Endothelial cell of umbilical vein (primary cell): ENCODE data around the gene LRRIQ4. TPM values are rescaled to one million over a fixed set of nuclear protein-coding genes. Genes with fewer than 3 reads are reported as not detected.

Source experiments
- BruUV-seq: library from RNA; stranded (reverse); fragments of 400-500 nt; replicated peaks from 2 replicates; lab custom pipeline; 2021; lab: Mats Ljungman, UMichigan
- CTCF ChIA-PET: fragments of 300-600, 350-600 bp; sonication (Branson Sonifier 250); formaldehyde crosslinking; loops from one replicate; lab custom pipeline; 2021; ENCODE audit warnings: antibody characterized with exemption, inconsistent platforms; lab: Charles Lee
- POLR2A ChIA-PET: fragments of 300-600, 350-600 bp; sonication (Branson Sonifier 250); formaldehyde crosslinking; loops from one replicate; lab custom pipeline; 2021; ENCODE audit warnings: antibody characterized with exemption, inconsistent platforms; lab: Charles Lee
- DNase-seq: peaks from one replicate; pipeline ENCODE4 v3.0.0-alpha.2; 2011; ENCODE audit warnings: low read depth, low spot score
- FAIRE-seq: peaks from 2 replicates; lab custom pipeline; 2011; peaks lifted over from hg19 to GRCh38; lab: Jason Lieb, UNC
- H2AFZ ChIP-seq: 2 replicates; pipeline ENCODE4 v1.6.0; 2012; ENCODE audit warnings: low read depth, low read length, control low read depth, inconsistent platforms
- H3K27ac ChIP-seq: 2 replicates; pipeline ENCODE4 v1.5.1; 2011; ENCODE audit warnings: low read depth, mild to moderate bottlenecking, control low read depth, low read length, moderate library complexity; ENCODE audit not compliant: insufficient read depth
- H3K27me3 ChIP-seq, 2 experiments: 2 replicates each; pipeline versions ENCODE4 v1.6.0 to v1.6.1; 2011; ENCODE audit warnings: low read length in 2 of 2, mixed read lengths in 1 of 2; ENCODE audit not compliant: control insufficient read depth in 2 of 2, insufficient read depth in 2 of 2
- H3K36me3 ChIP-seq, 2 experiments: 2 replicates in 1 of 2; 3 replicates in 1 of 2; pipeline ENCODE4 v1.5.1; 2011; ENCODE audit warnings: low read length in 2 of 2, mild to moderate bottlenecking in 1 of 2, moderate library complexity in 1 of 2; ENCODE audit not compliant: control insufficient read depth in 2 of 2, insufficient read depth in 2 of 2; ENCODE audit errors: extremely low read depth in 1 of 2
- H3K4me1 ChIP-seq: 3 replicates; pipeline ENCODE4 v1.5.1; 2011; ENCODE audit warnings: mild to moderate bottlenecking, low read length; ENCODE audit not compliant: control insufficient read depth, insufficient read depth; ENCODE audit errors: extremely low read depth
- H3K4me2 ChIP-seq: 2 replicates; pipeline ENCODE4 v1.6.1; 2011; ENCODE audit warnings: low read length, control low read depth, mixed read lengths; ENCODE audit not compliant: insufficient read depth
- H3K4me3 ChIP-seq, 3 experiments: fragments of 200-600 bp in 1 of 3; sonication (generic), shearing (Covaris generic) in 1 of 3; replicated peaks in 1 of 3; 2 replicates each; pipeline ENCODE4 v1.5.1; 2011 to 2016; ENCODE audit warnings: control low read depth in 3 of 3, low read length in 3 of 3, mild to moderate bottlenecking in 2 of 3, inconsistent platforms in 1 of 3, low read depth in 1 of 3, moderate library complexity in 1 of 3; ENCODE audit not compliant: insufficient read depth in 1 of 3
- H3K79me2 ChIP-seq: 2 replicates; pipeline ENCODE4 v1.6.0; 2012; ENCODE audit warnings: low read length, inconsistent platforms; ENCODE audit not compliant: control insufficient read depth, insufficient read depth
- H3K9ac ChIP-seq: replicated peaks from 2 replicates; pipeline ENCODE3; 2011; ENCODE audit warnings: low read length, control low read depth; ENCODE audit not compliant: insufficient read depth; ENCODE audit errors: extremely low read depth
- H3K9me1 ChIP-seq: replicated peaks from 3 replicates; pipeline ENCODE4 v1.6.0; 2011; ENCODE audit warnings: mild to moderate bottlenecking, low read length; ENCODE audit not compliant: control insufficient read depth, insufficient read depth; ENCODE audit errors: extremely low read depth
- H3K9me3 ChIP-seq: replicated peaks from 2 replicates; pipeline ENCODE4 v1.5.1; 2012; ENCODE audit warnings: low read length, inconsistent platforms; ENCODE audit not compliant: control insufficient read depth, insufficient read depth
- H4K20me1 ChIP-seq: replicated peaks from 2 replicates; pipeline ENCODE3; 2011; ENCODE audit warnings: mild to moderate bottlenecking, low read length; ENCODE audit not compliant: control insufficient read depth, insufficient read depth; ENCODE audit errors: extremely low read depth
- CTCF ChIP-seq, 2 donors: IDR thresholded peaks; 1 replicate in 1 of 2; 2 replicates in 1 of 2; pipeline ENCODE4 v1.5.1; 2011; ENCODE audit warnings: low read length in 2 of 2, mild to moderate bottlenecking in 2 of 2, moderate library complexity in 2 of 2, control low read depth in 1 of 2, inconsistent platforms in 1 of 2, low read depth in 1 of 2; ENCODE audit not compliant: insufficient read depth in 1 of 2; ENCODE audit errors: extremely low read depth in 1 of 2
- EZH2 ChIP-seq: IDR thresholded peaks from 2 replicates; pipeline ENCODE4 v1.6.1; 2012; ENCODE audit warnings: borderline replicate concordance, low read depth, mild to moderate bottlenecking, moderate library complexity, low read length, inconsistent platforms; ENCODE audit not compliant: severe bottlenecking
- FOS ChIP-seq: IDR thresholded peaks from 2 replicates; pipeline ENCODE4 v1.6.1; 2011; ENCODE audit warnings: mild to moderate bottlenecking, low read length, moderate library complexity, borderline replicate concordance; ENCODE audit not compliant: insufficient read depth
- GATA2 ChIP-seq: IDR thresholded peaks from 2 replicates; pipeline ENCODE4 v1.7.0; 2011; ENCODE audit warnings: low read depth, mild to moderate bottlenecking, moderate library complexity, mixed read lengths, low read length; ENCODE audit not compliant: insufficient read length, insufficient read depth
- JUN ChIP-seq: IDR thresholded peaks from 2 replicates; pipeline ENCODE4 v1.6.1; 2011; ENCODE audit warnings: borderline replicate concordance, low read depth; ENCODE audit not compliant: insufficient read length, insufficient read depth
- MAX ChIP-seq: IDR thresholded peaks from 2 replicates; pipeline ENCODE4 v1.6.1; 2011; ENCODE audit not compliant: insufficient read depth, insufficient read length
- MYC ChIP-seq: IDR thresholded peaks from one replicate; pipeline ENCODE4 v1.6.1; 2011; ENCODE audit warnings: mild to moderate bottlenecking, low read depth, low read length
- POLR2A ChIP-seq: IDR thresholded peaks from 2 replicates; pipeline ENCODE4 v1.6.1; 2012; ENCODE audit warnings: low read depth, mild to moderate bottlenecking, control low read depth, low read length
- POLR2AphosphoS5 ChIP-seq: IDR thresholded peaks from 2 replicates; pipeline ENCODE4 v1.6.1; 2012; ENCODE audit warnings: low read depth, mild to moderate bottlenecking, control low read depth, low read length, moderate library complexity; ENCODE audit not compliant: insufficient read depth
- dilution Hi-C: fragments of 300-500 bp; cut with MboI; formaldehyde crosslinking; loops from one replicate; pipeline ENCODE4 v1.15.0; 2019; ENCODE audit warnings: low sequenced_read_pairs; ENCODE audit not compliant: extremely low pct_ligation_motif_present
- intact Hi-C: fragments of 100-400 bp; cut with micrococcal nuclease; formaldehyde crosslinking; loops from one replicate; pipeline ENCODE4 v1.10.0; 2022
- polyA plus RNA-seq, 4 experiments: library from polyadenylated mRNA; depleted of rRNA in 3 of 4; stranded (reverse) in 3 of 4; unstranded in 1 of 4; fragments of >200 nt; gene quantifications; 2 replicates each; pipeline versions ENCODE4 v1.2.1 to v1.2.3, GENCODE V29; 2011 to 2012; ENCODE audit warnings: missing spikeins in 1 of 4
- total RNA-seq: library from RNA; stranded (reverse); gene quantifications from 2 replicates; pipeline ENCODE4 v1.2.3, GENCODE V29; 2021

Gene LRRIQ4
- total and polyA plus RNA-seq, 2 donors (not counting 3 experiments of a cell fraction or from before 2014, with no cell fraction given), result 0.04 TPM; not detected in 1

- no peak for FAIRE-seq
- TF ChIP-seq POLR2AphosphoS5 (no peak), POLR2A (no peak), MAX (no peak), FOS (no peak), EZH2 (no peak), CTCF (IDR thresholded peaks at IDR 0.05; ENCODE audit: extremely low read depth in 1 of 2, insufficient read depth in 1 of 2, low read depth in 1 of 2, low read length in 2 of 2) (no peak), GATA2 (no peak), JUN (no peak), MYC (no peak)
- dilution Hi-C loops, result no loop called here
Observed at GRCh38 chr3:169886671-169887070, 74.0 kb downstream of the LRRIQ4 start.

More at GRCh38 chr3:169886671-169887070, 74.0 kb downstream of the LRRIQ4 start:
- peaks cover 2 to 3% of the 10 kb centered on the region in 2 experiments for H3K27me3 ChIP-seq
- H3K4me3 ChIP-seq, result no peak overlapping the region
- no peaks in the 10 kb centered on the region for H3K9me3 ChIP-seq
- H4K20me1 ChIP-seq, result no peaks in the 10 kb centered on the region
- H3K4me1 ChIP-seq, result no peaks in the 10 kb centered on the region
- no peaks in the 10 kb centered on the region for H3K36me3 ChIP-seq
- no peak overlapping the region for H3K4me2 ChIP-seq
- no peaks in the 10 kb centered on the region for H3K9me1 ChIP-seq
- BruUV-seq, result no TSS peak
- CTCF ChIA-PET, result interaction anchor here (1.1 kb wide), 1 partner anchor 9 kb away, joined by 3 read pairs; no protein-coding TSS in a partner anchor
- H3K27ac ChIP-seq, result no peak overlapping the region
- POLR2A ChIA-PET, result no interaction called here
- intact Hi-C loops, result no loop called here
- DNase-seq, result no peak
- H2AFZ ChIP-seq, result no peak overlapping the region
- H3K9ac ChIP-seq, result no peak overlapping the region
- no peaks in the 10 kb centered on the region for H3K79me2 ChIP-seq

Other genes starting within 250 kb of the LRRIQ4 start
- gene MECOM, start 149.2 kb upstream of the LRRIQ4 start, total RNA-seq, result 117 and 123 TPM in 2 replicates
- gene MECOM, start 149.2 kb upstream of the LRRIQ4 start, polyA plus RNA-seq, result 24.0 and 29.0 TPM in 2 replicates
- 6.1 and 10.0 TPM in 2 replicates for gene TERC, start 47.8 kb upstream of the LRRIQ4 start, total RNA-seq
- 2.6 TPM in 2 replicates for gene TERC, start 47.8 kb upstream of the LRRIQ4 start, polyA plus RNA-seq
- gene ACTRT3, start 43.3 kb upstream of the LRRIQ4 start, total RNA-seq, result 3.3 and 5.1 TPM in 2 replicates
- 2.1 and 2.6 TPM in 2 replicates for gene ACTRT3, start 43.3 kb upstream of the LRRIQ4 start, polyA plus RNA-seq
- 11.7 and 12.7 TPM in 2 replicates for gene MYNN, start 39.5 kb upstream of the LRRIQ4 start, total RNA-seq
- 5.5 and 7.1 TPM in 2 replicates for gene MYNN, start 39.5 kb upstream of the LRRIQ4 start, polyA plus RNA-seq
- gene LRRC34, start within 50 bp of the LRRIQ4 start, total RNA-seq, result 2.4 and 2.5 TPM in 2 replicates
- 0.59 and 0.72 TPM in 2 replicates for gene LRRC34, start within 50 bp of the LRRIQ4 start, polyA plus RNA-seq
- not detected in 2 replicates for gene LRRC31, start 57.1 kb downstream of the LRRIQ4 start, total RNA-seq
- gene LRRC31, start 57.1 kb downstream of the LRRIQ4 start, polyA plus RNA-seq, result not detected in 2 replicates
- gene SAMD7, start 98.7 kb downstream of the LRRIQ4 start, total RNA-seq, result not detected in 2 replicates
- gene SAMD7, start 98.7 kb downstream of the LRRIQ4 start, polyA plus RNA-seq, result not detected in 2 replicates
- gene SEC62, start 153.9 kb downstream of the LRRIQ4 start, total RNA-seq, result 77.8 and 90.8 TPM in 2 replicates
- gene SEC62, start 153.9 kb downstream of the LRRIQ4 start, polyA plus RNA-seq, result 90.7 and 101 TPM in 2 replicates
- 1.1 and 1.3 TPM in 2 replicates for gene GPR160, start 225.1 kb downstream of the LRRIQ4 start, total RNA-seq
- 0.35 and 0.39 TPM in 2 replicates for gene GPR160, start 225.1 kb downstream of the LRRIQ4 start, polyA plus RNA-seq